Mononuclear cell (primary cell): ENCODE data around the gene HHATL. TPM values are rescaled to one million over a fixed set of nuclear protein-coding genes. Genes with fewer than 3 reads are reported as not detected.

ENCODE experiments used
- H3K27me3 ChIP-seq: 2 replicates; pipeline ENCODE4 v1.6.0; 2011; ENCODE audit warnings: low read length, control low read depth; ENCODE audit not compliant: insufficient read depth
- H3K4me1 ChIP-seq: 2 replicates; pipeline ENCODE4 v1.5.1; 2011; ENCODE audit warnings: mild to moderate bottlenecking, low read length, control low read depth; ENCODE audit not compliant: insufficient read depth
- H3K4me3 ChIP-seq: 2 replicates; pipeline ENCODE4 v1.5.1; 2011; ENCODE audit warnings: mild to moderate bottlenecking, low read length, moderate library complexity
- H3K9me3 ChIP-seq: 2 replicates; pipeline ENCODE4 v1.5.1; 2011; ENCODE audit warnings: low read depth, mild to moderate bottlenecking, control low read depth, low read length
- total RNA-seq: library from RNA; depleted of rRNA; stranded (reverse); fragments of >200 nt; gene quantifications from one replicate; pipeline ENCODE4 v1.2.3, GENCODE V29; 2012

HHATL gene
- total RNA-seq, 1 donor, result not detected

- peaks cover 43% of the 10 kb centered on the region for H3K4me1 ChIP-seq
Observed at GRCh38 chr3:42655331-42655888, 47.2 kb downstream of the HHATL start.

GRCh38 chr3:42654331-42655201 is 48.0 kb downstream of the HHATL start:
- peak overlapping the region; percentile 56 for H3K4me3 ChIP-seq

More at GRCh38 chr3:42655331-42655888, 47.2 kb downstream of the HHATL start:
- H3K4me3 ChIP-seq, result no peak overlapping the region
- H3K9me3 ChIP-seq, result no peaks in the 10 kb centered on the region
- no peaks in the 10 kb centered on the region for H3K27me3 ChIP-seq

GRCh38 chr3:42653560-42654330 is 48.9 kb downstream of the HHATL start, which contains the start of gene ZBTB47:
TSS of gene ZBTB47 (plus strand) at chr3:42653697. CDS start at chr3:42658356, 4,659 bp downstream.
- no peaks in the 10 kb centered on the region for H3K27me3 ChIP-seq

More at GRCh38 chr3:42654331-42655201, 48.0 kb downstream of the HHATL start:
- Histone ChIP-seq H3K9me3 (no peaks in the 10 kb centered on the region), H3K27me3 (no peaks in the 10 kb centered on the region), H3K4me1 (peaks cover 47% of the 10 kb centered on the region)

GRCh38 chr3:42653303-42653559 is 49.4 kb downstream of the HHATL start:
- Histone ChIP-seq H3K9me3 (no peaks in the 10 kb centered on the region), H3K27me3 (no peaks in the 10 kb centered on the region), H3K4me1 (peaks cover 47% of the 10 kb centered on the region), H3K4me3 (peak overlapping the region; percentile 56)

More at GRCh38 chr3:42653560-42654330, 48.9 kb downstream of the HHATL start, which contains the start of gene ZBTB47:
- peaks cover 47% of the 10 kb centered on the region for H3K4me1 ChIP-seq
- H3K4me3 ChIP-seq, result peak within 1 kb of the TSS; percentile 56
- no peaks in the 10 kb centered on the region for H3K9me3 ChIP-seq

GRCh38 chr3:42652611-42653302 is 49.8 kb downstream of the HHATL start:
- peaks cover 50% of the 10 kb centered on the region for H3K4me1 ChIP-seq
- H3K9me3 ChIP-seq, result no peaks in the 10 kb centered on the region
- H3K27me3 ChIP-seq, result no peaks in the 10 kb centered on the region
- peak overlapping the region; percentile 56 for H3K4me3 ChIP-seq

- H3K4me3 ChIP-seq, result no peak overlapping the region
Observed at GRCh38 chr3:42652251-42652610, 50.4 kb downstream of the HHATL start.

GRCh38 chr3:42651248-42652091 is 51.1 kb downstream of the HHATL start:
- Histone ChIP-seq H3K4me3 (no peak overlapping the region), H3K4me1 (peaks cover 56% of the 10 kb centered on the region), H3K9me3 (no peaks in the 10 kb centered on the region), H3K27me3 (no peaks in the 10 kb centered on the region)

More at GRCh38 chr3:42652251-42652610, 50.4 kb downstream of the HHATL start:
- Histone ChIP-seq H3K27me3 (no peaks in the 10 kb centered on the region), H3K4me1 (peaks cover 52% of the 10 kb centered on the region), H3K9me3 (no peaks in the 10 kb centered on the region)

GRCh38 chr3:42649783-42650182 is 52.8 kb downstream of the HHATL start:
- peaks cover 47% of the 10 kb centered on the region for H3K4me1 ChIP-seq
- H3K4me3 ChIP-seq, result no peak overlapping the region
- H3K9me3 ChIP-seq, result no peaks in the 10 kb centered on the region
- H3K27me3 ChIP-seq, result no peaks in the 10 kb centered on the region

DNA sequence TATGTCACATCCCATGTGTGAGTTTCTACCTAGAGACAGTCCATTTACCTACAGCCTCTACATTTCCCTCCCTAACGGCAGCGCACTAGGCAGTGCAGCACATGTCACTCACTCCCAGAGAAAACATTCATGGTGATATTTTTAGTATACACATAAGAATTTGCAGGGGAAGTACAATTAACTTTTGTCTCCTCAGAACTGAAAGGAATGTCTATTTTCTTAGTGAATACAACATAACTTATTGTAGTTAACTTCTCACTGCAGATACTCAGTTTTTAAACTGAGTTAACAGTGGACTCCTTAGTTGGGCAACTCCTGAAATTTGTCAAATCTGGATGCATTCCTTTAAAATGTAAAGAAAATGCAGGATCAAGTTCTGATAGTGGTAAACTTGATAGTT is 53.6 kb downstream of the HHATL start:
- H3K4me3 ChIP-seq, result no peak overlapping the region
- peaks cover 45% of the 10 kb centered on the region for H3K4me1 ChIP-seq
- H3K9me3 ChIP-seq, result no peaks in the 10 kb centered on the region

DNA sequence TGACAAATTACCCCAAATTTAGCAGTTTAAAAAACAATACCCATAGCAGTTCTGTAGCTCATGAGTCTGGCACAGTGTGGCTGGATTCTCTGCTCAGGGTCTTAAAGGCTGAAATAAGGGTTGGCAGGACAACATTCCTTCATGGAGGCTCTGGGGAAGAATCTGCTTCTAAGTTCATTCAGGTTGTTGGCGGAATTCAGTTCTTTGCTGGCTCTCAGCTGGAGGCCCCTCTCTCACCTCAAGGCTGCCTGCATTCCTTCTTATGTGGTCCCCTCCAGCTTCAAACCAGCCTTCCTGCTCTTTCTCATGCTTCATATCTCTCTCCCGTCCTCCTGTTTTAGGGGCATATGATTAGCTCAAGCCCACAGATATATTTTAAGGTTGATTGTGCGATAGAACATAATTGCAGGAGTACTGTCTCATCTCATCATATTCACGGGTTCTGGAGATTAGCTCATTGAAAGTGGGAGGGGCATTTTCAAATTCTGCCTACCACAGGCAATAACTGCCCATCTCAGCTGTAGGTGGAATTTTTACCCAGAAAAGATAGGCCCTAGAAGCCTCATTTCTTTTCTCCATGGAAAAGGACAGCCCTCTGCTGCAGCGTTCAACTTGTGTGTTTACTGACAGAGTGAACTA is 54.7 kb downstream of the HHATL start:
- no peak overlapping the region for H3K4me3 ChIP-seq
- H3K4me1 ChIP-seq, result peaks cover 35% of the 10 kb centered on the region
- no peaks in the 10 kb centered on the region for H3K27me3 ChIP-seq
- H3K9me3 ChIP-seq, result no peaks in the 10 kb centered on the region

More for the DNA sequence above, 53.6 kb downstream of the HHATL start:
- no peaks in the 10 kb centered on the region for H3K27me3 ChIP-seq

Other genes starting within 250 kb of the HHATL start
- 22.7 TPM for gene VIPR1, start 200.2 kb downstream of the HHATL start, total RNA-seq
- 75.0 TPM for gene SEC22C, start 120.8 kb downstream of the HHATL start, total RNA-seq
- gene SS18L2, start 111.9 kb downstream of the HHATL start, total RNA-seq, result 24.0 TPM
- 324 TPM for gene NKTR, start 102.1 kb downstream of the HHATL start, total RNA-seq
- 2.4 TPM for gene ZBTB47, start 49.1 kb downstream of the HHATL start, total RNA-seq
- not detected for gene KLHL40, start 17.3 kb downstream of the HHATL start, total RNA-seq
- 0.94 TPM for gene CCDC13, start 70.5 kb upstream of the HHATL start, total RNA-seq
- gene HIGD1A, start 101.7 kb upstream of the HHATL start, total RNA-seq, result 42.1 TPM
- 0.10 TPM for gene ACKR2, start 106.6 kb upstream of the HHATL start, total RNA-seq
- under 0.01 TPM for gene CYP8B1, start 173.1 kb upstream of the HHATL start, total RNA-seq
- gene ZNF662, start 203.3 kb upstream of the HHATL start, total RNA-seq, result 1.2 TPM